GM12892 (cell line): ENCODE data around the gene ABHD12.

Experiments used
- POLR2AphosphoS5 ChIP-seq: IDR thresholded peaks from 2 replicates; pipeline ENCODE4 v1.6.1; 2011; ENCODE audit warnings: low read depth, low read length, control low read depth
- TAF1 ChIP-seq: IDR thresholded peaks from 2 replicates; pipeline ENCODE4 v1.6.1; 2011; ENCODE audit warnings: low read depth, mild to moderate bottlenecking, control low read depth, low read length, borderline replicate concordance

GRCh38 chr20:25408890-25409289 is 18.3 kb upstream of the ABHD12 start:
- TF ChIP-seq POLR2AphosphoS5 (no peak), TAF1 (no peak)
